ENCODE data around the gene NFATC4.
A peak's percentile ranks its signal among the peaks of the same experiment; 100 is the strongest.
"Not testable (repeated sequence)": the region's sequence is repeated elsewhere in the genome, so short reads cannot be mapped to it uniquely, and the experiment has no call there.

NFATC4 gene

DNA sequence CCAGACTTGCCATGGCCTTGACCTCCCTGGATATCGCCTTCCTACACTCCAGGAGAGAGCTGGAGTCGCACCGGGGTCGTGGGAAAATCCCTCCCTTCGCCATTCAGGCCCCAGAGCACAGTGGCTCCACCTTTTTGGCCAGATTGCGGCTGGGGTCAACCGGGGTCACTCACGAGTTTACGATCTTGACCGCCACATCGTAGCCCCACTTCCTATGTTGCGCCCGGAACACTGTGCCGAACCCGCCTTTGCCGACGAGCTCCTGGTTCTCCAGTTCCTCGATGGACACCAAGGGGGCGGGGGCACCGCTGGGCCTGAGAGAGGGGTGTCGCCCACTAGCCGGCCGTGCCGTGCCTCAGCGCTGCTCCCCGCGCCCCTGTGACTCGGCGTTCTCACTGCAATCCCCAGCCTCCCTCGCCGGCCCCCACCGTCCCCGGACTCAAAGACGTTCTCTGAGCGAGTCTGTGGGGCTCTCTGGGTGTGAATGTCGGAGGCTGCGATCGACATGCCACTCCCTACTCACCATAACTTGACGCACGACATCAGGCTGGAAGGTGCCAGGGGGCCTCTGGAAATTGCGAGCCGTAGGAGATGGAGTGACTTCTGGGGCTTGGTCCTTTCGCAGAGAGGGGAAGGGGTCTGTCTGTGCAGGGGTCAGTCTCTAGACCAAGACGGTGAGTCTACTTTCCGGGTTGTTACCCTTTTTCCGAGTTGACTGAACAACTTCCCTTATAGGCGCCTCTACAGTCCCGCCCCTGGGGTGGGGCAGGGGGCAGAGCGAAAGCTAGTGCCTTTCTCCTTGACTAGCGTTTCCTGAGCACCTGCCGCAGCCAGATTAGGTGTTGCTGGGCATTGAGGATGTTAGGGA lies 28.5 kb upstream of the NFATC4 start, which contains the start of gene RIPK3:
RIPK3 (minus strand) TSS at position 708 of the 868 bp plus-strand sequence; CDS start at position 543, 165 bp downstream.
- DNase-seq, result no peak

GRCh38 chr14:24340606-24341005 lies 27.4 kb upstream of the NFATC4 start:
- DNase-seq, result no peak

DNA sequence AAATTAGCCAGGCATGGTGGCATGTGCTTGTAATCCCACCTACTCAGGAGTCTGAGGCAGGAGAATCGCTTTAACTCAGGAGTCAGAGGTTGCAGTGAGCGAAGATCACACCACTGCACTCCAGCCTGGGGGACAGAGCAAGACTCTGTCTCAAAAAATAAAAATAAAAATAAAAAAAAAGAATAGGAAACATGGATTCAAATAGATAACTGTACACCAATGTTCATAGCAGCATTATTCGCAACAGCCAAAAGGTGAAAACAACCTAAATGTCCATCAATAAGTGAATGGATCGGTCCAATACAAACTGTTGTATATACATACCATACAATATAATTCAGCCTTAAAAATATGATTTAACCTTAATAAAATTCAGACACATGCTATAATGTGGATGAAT lies 25.1 kb upstream of the NFATC4 start:
- no peak for DNase-seq

GRCh38 chr14:24343795-24344660 lies 24.0 kb upstream of the NFATC4 start:
- DNase-seq, result no peak

- no peak for DNase-seq
These were observed 20.9 kb upstream of the NFATC4 start for GRCh38 chr14:24347134-24347533.

DNA sequence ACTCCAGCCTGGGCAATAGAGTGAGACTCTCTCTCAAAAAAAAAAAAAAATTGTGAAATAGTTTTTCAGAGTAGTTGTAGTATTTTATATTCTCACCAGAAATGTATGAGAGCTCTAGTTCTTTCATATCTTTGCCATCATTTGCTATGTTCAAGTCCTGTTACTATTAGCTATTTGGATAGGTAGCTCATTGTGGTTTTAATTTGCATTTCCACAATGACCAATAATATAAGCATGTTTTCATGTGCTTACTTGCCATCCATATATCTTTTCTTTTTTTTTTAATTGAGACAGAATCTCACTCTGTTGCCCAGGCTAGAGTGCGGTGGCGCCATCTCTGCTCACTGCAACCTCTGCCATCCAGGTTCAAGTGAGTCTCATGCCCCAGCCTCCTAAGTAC lies 19.8 kb upstream of the NFATC4 start:
- DNase-seq, result no peak

DNA sequence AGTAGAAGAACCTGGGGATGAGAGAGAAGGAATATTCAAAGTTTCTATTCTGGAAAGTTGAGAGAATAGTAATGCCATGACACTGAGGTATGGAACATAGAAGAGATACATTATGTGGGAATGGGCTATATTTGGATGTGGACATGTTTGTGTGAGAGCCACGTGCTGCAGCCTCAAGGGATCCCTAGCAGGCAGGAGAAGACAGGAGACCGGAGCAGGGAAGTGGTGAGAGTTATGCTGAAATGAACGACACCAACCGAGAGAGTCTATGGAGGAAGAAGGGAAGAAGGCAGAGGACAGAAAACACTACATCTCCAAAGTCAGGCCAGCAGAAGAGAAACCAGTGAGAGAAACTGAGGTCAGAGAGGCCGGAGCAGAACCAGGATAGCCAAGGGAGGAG lies 18.2 kb upstream of the NFATC4 start:
- DNase-seq, result no peak

- DNase-seq, result no peak
These were observed 16.5 kb upstream of the NFATC4 start for GRCh38 chr14:24351517-24351916.

- no peak for DNase-seq
These were observed 14.2 kb upstream of the NFATC4 start for GRCh38 chr14:24353559-24354481.

DNA sequence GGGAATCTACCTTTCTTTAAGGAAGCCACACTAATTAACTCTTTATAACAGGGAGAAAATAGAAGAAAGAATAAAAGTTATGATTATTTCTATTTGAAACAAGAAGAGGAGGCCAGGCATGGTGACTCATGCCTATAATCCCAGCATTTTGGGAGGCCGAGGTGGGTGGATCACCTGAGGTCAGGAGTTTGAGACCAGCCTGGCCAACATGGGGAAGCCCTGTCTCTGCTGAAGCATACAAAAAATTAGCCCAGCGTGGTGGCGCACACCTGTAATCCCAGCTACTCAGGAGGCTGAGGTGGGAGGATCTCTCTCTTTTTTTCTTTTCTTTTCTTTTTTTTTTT lies 13.5 kb upstream of the NFATC4 start:
- not testable (repeated sequence) for DNase-seq

GRCh38 chr14:24355009-24355408 lies 13.0 kb upstream of the NFATC4 start:
- DNase-seq, result no peak

- DNase-seq, result no peak
These were observed 11.8 kb upstream of the NFATC4 start for GRCh38 chr14:24356208-24356607.

DNA sequence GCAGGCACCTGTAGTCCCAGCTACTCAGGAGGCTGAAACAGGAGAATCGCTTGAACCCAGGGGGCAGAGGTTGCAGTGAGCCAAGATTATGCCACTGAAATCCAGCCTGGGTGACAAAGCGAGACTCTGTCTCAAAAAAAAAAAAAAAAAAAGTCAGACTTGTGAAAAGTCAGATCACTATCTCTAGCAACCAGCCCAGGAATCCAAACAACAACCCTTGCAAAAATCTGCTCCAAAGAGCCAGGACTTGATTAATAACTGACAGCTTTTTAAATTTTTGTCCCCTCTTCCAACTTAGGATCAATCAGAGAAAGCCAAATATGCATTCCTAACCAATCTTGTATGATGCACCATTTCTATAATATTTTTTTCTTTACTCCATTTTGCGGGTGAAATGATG lies 7.7 kb upstream of the NFATC4 start:
- DNase-seq, result no peak

- no peak for DNase-seq
These were observed 6.7 kb upstream of the NFATC4 start for GRCh38 chr14:24361326-24361725.

GRCh38 chr14:24362241-24362960 lies 5.6 kb upstream of the NFATC4 start:
- no peak for DNase-seq

GRCh38 chr14:24363401-24363800 lies 4.6 kb upstream of the NFATC4 start:
- DNase-seq, result no peak

GRCh38 chr14:24364841-24365240 lies 3.1 kb upstream of the NFATC4 start:
- DNase-seq, result no peak

GRCh38 chr14:24365600-24366412 lies 2.2 kb upstream of the NFATC4 start:
- DNase-seq, result peak; percentile 56

GRCh38 chr14:24366413-24366720 lies 1.6 kb upstream of the NFATC4 start:
- DNase-seq, result no peak

- DNase-seq, result peak; percentile 95
These were observed 1.1 kb upstream of the NFATC4 start for GRCh38 chr14:24366721-24367513.

- DNase-seq, result no peak
These were observed 203 bp downstream of the NFATC4 start for GRCh38 chr14:24368212-24368561.
